Measurements from ENCODE around the gene PCDH19.

PCDH19 gene

DNA sequence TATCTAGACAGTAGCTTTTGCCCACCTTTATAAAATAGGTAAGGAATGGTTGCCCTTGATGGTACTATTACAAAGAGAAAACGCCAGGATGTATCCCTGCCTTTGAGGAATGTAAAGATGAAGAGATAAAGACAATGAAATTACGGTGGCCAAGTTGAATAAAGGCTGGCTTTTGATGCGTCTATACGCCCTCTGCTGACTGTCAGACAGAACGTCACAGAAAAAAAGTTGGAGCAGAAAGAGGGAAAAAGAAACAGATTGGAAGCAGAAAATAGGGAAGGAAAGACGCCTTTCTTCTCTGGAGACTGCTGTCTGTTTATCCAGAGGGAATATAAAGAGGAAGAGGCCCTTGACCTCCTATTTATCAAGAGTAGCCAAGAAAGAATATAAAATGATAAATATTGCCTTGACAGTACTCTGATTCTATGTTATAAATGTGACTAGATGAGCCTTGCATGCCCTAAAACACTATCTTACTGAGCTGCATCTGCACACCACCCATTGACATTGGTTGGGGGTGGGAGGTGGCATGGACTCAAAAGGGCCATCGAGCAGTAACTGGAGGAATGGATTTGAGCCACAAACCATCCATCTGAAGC, 30.6 kb downstream of the PCDH19 start:
- H3K36me3 ChIP-seq (ENCODE audit: control insufficient read depth, low read length): no peaks in the 10 kb centered on the region
- H3K27me3 ChIP-seq (ENCODE audit: control insufficient read depth, low read length): no peaks in the 10 kb centered on the region
- no peaks in the 10 kb centered on the region for H3K4me1 ChIP-seq (ENCODE audit: control insufficient read depth, low read length)
- H3K27ac ChIP-seq (ENCODE audit: low read depth, low read length): no peak overlapping the region
- no peaks in the 10 kb centered on the region for H3F3A ChIP-seq (ENCODE audit: control insufficient read depth, insufficient read depth)
- TF ChIP-seq, protein P1, sequence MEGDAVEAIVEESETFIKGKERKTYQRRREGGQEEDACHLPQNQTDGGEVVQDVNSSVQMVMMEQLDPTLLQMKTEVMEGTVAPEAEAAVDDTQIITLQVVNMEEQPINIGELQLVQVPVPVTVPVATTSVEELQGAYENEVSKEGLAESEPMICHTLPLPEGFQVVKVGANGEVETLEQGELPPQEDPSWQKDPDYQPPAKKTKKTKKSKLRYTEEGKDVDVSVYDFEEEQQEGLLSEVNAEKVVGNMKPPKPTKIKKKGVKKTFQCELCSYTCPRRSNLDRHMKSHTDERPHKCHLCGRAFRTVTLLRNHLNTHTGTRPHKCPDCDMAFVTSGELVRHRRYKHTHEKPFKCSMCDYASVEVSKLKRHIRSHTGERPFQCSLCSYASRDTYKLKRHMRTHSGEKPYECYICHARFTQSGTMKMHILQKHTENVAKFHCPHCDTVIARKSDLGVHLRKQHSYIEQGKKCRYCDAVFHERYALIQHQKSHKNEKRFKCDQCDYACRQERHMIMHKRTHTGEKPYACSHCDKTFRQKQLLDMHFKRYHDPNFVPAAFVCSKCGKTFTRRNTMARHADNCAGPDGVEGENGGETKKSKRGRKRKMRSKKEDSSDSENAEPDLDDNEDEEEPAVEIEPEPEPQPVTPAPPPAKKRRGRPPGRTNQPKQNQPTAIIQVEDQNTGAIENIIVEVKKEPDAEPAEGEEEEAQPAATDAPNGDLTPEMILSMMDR (IDR thresholded peaks at IDR 0.05; ENCODE audit: low read depth, low read length, poor library complexity, severe bottlenecking): peak; percentile 46
- TF ChIP-seq EZH2phosphoT487 (IDR thresholded peaks at IDR 0.05; ENCODE audit: borderline replicate concordance, low read length): no peak
- no peaks in the 10 kb centered on the region for H3K9me3 ChIP-seq (ENCODE audit: control insufficient read depth, insufficient read depth, low read length)
- H3K79me2 ChIP-seq (ENCODE audit: control insufficient read depth, low read length): no peaks in the 10 kb centered on the region
- H3K9me2 ChIP-seq (replicated peaks; ENCODE audit: control insufficient read depth, low read length): no peaks in the 10 kb centered on the region
- no peak overlapping the region for H3K4me3 ChIP-seq (ENCODE audit: low read length)
- H4K20me1 ChIP-seq (ENCODE audit: control insufficient read depth, insufficient read depth, low read depth, low read length): no peaks in the 10 kb centered on the region
- no peak overlapping the region for H3K4me2 ChIP-seq (ENCODE audit: low read length)

DNA sequence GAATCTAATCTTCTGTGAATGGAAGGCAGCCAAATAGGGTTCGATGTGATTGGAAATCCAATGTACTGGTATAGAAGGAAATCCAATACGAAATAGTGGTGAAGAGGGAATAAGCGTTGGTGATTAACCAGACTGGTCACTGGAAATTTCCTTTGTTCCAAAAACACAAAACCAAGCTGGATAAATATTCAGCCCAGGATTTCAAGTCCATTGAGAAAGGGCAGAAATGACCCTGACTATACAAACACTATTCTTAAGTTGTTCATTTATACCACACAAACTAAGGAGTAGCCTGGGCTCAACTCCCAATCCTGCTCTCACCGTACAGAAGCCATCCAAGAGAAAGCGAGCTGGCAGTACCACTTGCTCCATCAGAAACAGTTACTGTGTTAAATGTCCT, 32.2 kb downstream of the PCDH19 start:
- Histone ChIP-seq H4K20me1 (ENCODE audit: control insufficient read depth, insufficient read depth, low read depth, low read length) (no peaks in the 10 kb centered on the region), H3K27me3 (ENCODE audit: control insufficient read depth, low read length) (no peaks in the 10 kb centered on the region), H3K9me2 (replicated peaks; ENCODE audit: control insufficient read depth, low read length) (no peaks in the 10 kb centered on the region), H3K4me2 (ENCODE audit: low read length) (no peak overlapping the region), H3K27ac (ENCODE audit: low read depth, low read length) (no peak overlapping the region), H3K36me3 (ENCODE audit: control insufficient read depth, low read length) (no peaks in the 10 kb centered on the region), H3K4me1 (ENCODE audit: control insufficient read depth, low read length) (0 out of 2 replicates have a peak, but pooled peaks cover 5% of the 10 kb centered on the region), H3K9me3 (ENCODE audit: control insufficient read depth, insufficient read depth, low read length) (no peaks in the 10 kb centered on the region), H3K79me2 (ENCODE audit: control insufficient read depth, low read length) (no peaks in the 10 kb centered on the region), H3F3A (ENCODE audit: control insufficient read depth, insufficient read depth) (no peaks in the 10 kb centered on the region), H3K4me3 (ENCODE audit: low read length) (no peak overlapping the region)
- TF ChIP-seq, protein P1 (IDR thresholded peaks at IDR 0.05; ENCODE audit: low read depth, low read length, poor library complexity, severe bottlenecking): no peak
- TF ChIP-seq EZH2phosphoT487 (IDR thresholded peaks at IDR 0.05; ENCODE audit: borderline replicate concordance, low read length): no peak

DNA sequence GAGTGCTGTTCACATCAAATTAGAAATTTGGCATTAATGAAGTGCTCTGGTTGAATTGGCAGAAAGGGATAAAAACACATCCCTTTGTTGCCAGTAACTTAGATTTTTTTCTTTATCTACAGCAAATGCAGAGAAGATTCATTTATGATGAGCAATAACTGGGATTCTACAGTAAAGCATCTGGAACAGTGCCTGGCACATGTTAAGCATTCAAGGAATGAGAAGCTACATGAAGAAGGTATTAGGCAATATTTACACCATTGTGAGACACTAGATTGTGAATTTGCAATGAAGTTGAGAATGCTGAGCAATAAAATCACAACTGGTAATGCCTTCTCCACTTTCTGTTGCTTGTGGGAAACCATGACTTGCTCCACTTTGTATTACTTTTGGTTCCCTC, 33.5 kb downstream of the PCDH19 start:
- Histone ChIP-seq H3K27me3 (ENCODE audit: control insufficient read depth, low read length) (no peaks in the 10 kb centered on the region), H3K27ac (ENCODE audit: low read depth, low read length) (no peak overlapping the region), H3K4me1 (ENCODE audit: control insufficient read depth, low read length) (0 out of 2 replicates have a peak, but pooled peaks cover 5% of the 10 kb centered on the region), H3K4me3 (ENCODE audit: low read length) (no peak overlapping the region), H3K9me3 (ENCODE audit: control insufficient read depth, insufficient read depth, low read length) (no peaks in the 10 kb centered on the region), H3F3A (ENCODE audit: control insufficient read depth, insufficient read depth) (no peaks in the 10 kb centered on the region), H3K79me2 (ENCODE audit: control insufficient read depth, low read length) (no peaks in the 10 kb centered on the region), H3K4me2 (ENCODE audit: low read length) (no peak overlapping the region), H4K20me1 (ENCODE audit: control insufficient read depth, insufficient read depth, low read depth, low read length) (no peaks in the 10 kb centered on the region), H3K9me2 (replicated peaks; ENCODE audit: control insufficient read depth, low read length) (no peaks in the 10 kb centered on the region), H3K36me3 (ENCODE audit: control insufficient read depth, low read length) (no peaks in the 10 kb centered on the region)
- no peak for TF ChIP-seq EZH2phosphoT487 (IDR thresholded peaks at IDR 0.05; ENCODE audit: borderline replicate concordance, low read length)
- TF ChIP-seq, protein P1 (IDR thresholded peaks at IDR 0.05; ENCODE audit: low read depth, low read length, poor library complexity, severe bottlenecking): no peak
